GM18867 (cell line): ENCODE results near the gene KANSL1L.

Source experiments
- ATAC-seq: cut with Tn5 transposase; IDR thresholded peaks from one replicate; pipeline ENCODE4 v1.9.1; 2021; ENCODE audit warnings: mild to moderate bottlenecking, moderate library complexity; ENCODE audit not compliant: unreplicated experiment

Gene KANSL1L

DNA sequence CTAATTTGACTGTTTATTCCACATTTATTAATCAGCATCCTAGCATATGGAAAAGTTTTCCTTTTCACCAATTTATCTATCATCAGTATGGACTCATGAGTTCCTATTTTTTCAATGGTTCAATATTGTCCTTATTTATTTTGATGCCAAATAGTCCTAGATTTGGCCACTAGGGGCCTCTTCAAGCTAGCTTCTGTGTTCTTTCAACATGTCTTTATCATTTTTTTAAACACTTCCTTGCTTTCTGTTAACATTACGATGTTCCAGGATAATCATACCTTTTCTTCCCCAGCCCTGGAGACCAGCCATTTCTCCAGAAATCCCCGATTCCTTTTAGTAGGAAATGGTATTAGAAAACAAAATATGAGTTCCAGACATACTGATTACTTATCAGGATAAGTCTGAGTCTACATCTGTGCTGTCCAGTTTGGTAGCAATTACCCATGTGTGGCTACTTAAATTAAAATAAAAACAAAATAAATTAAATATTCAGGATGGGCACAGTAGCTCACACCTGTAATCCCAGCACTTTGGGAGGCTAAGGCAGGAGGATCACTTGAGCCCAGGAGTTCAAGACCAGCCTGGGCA lies 98.2 kb downstream of the KANSL1L start:
- peak; percentile 90 for ATAC-seq

DNA sequence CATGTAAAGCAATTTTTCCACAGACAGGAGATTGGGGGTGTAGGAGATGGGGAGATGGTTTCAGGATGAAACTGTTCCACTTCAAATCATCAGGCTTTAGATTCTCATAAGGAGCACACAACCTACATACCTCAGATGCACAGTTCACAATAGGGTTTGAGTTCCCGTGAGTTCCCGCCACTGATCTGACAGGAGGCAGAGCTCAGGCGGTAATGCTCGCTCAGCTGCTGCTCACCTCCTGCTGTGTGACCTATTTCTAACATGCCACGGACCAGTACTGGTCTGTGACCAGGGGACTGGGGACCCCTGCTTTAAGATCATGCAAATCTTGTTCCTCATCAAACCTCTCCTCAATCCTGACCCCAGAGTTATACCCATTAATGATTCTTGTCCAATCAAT lies 98.7 kb downstream of the KANSL1L start:
- ATAC-seq, result peak; percentile 11

DNA sequence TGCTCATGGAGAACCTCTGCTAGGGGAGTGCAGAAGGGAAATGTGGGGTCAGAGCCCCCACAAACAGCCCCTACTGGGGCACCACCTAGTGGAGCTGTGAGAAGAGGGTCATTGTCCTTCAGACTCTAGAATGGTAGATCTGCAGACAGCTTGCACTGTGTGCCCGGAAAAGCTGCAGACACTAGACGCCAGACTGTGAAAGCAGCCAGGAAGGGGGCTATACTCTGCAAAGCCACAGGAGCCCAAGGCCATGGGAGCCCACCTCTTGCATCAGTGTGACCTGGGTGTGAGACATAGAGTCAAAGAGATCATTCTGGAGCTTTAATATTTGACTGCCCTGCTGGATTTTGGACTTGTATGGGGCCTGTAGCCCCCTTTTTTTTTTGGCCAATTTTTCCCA lies 107.9 kb downstream of the KANSL1L start:
- ATAC-seq, result no peak

DNA sequence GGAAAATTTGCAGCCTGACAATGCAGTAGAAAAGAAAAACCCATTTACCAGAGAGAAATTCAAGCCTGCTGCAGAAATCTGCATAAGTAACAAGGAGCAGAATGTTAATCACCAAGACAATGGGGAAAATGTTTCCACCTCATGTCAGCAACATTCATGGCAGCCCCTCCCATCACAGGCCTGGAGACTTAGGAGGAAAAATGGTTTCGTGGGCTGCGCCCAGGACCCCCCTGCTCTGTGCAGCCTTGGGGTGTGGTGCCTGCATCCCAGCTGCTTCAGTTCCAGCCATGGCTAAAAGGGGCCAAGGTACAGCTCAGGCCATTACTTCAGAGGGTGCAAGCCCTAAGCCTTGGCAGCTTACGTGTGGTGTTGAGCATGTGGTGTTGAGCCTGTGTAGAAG lies 115.4 kb downstream of the KANSL1L start:
- ATAC-seq, result no peak

DNA sequence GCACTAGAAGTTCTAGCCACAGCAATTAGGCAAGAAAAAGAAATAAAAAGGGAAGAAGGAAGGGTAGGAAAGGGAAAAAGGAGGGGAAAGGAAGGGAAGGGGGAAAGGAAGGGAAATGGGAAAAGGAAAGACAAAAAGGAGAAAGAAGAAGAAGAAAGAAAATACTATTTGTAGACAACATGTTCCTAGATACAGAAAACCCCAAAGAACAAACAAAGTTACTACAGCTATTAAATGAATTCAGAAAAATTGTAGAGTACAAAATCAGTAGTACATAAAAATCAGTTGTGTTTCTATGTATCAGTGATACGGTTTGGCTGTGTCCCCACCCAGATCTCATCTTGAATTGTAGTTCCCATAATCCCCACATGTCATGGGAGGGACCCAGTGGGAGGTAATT lies 116.5 kb downstream of the KANSL1L start:
- no peak for ATAC-seq

DNA sequence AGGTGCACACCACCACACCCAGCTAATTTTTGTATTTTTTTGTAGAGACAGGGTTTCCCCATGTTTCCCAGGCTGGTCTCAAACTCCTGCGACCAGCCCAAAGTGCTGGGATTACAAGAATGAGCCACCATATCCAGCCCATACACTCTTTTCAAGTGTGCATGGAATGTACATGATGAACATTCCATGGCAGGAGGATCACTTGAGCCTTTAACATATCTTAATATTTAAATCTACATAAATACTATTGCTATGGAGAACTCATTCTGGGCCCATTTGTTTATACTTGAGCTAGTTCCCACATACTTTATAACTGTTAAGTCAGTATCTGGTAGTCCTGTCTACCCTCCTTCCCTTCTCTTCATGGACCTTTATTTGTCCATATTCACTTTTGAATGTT lies 120.3 kb downstream of the KANSL1L start:
- ATAC-seq, result no peak

DNA sequence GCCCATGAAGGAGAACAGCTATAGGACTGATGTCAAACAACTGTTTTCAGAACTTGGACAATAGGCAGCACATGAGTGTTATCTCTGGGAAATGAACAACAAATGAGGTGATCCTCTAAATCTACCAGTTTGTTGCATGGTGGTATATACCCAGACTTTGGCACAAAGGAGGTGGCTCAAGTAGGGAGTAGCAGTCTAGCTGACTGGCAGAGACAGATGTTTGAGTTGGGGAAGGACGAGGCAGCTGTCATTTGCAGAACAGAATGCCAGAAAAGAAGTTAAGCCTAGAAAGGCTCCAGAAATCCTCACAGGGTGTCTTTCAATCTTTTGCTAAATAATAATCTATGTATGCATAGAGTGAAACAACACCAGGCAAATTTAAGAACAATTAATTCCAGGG lies 121.4 kb downstream of the KANSL1L start:
- no peak for ATAC-seq

DNA sequence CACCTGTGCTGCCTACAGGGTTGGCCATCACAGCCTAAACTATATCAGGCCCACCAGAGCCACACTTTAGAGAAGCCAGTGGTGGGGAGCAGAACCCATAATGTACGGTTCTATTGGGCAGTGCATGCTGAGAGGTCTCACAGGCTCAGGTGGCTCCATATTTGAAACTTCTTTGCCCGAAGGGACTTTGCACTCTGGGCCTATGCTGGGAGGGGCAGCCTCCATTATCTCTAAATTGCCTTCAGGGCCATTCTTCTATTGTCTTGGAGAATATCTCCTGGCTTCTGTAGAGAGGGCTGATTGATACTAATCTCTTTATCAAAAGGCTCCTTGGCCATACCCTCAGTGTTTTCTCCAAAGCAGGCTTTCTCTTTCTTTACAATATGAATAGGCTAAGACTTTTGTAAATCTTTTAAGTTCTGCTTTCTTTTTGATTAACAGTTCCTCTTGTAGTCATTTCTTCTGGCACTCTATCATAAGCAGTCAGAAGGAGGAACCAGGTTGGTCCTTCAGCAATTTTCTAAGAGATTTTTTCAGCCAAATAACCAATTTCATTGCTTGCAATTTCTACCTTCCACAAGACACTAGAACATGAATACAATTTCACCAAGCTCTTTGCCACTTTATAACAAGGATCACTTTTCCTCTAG lies 124.2 kb downstream of the KANSL1L start:
- ATAC-seq, result no peak

DNA sequence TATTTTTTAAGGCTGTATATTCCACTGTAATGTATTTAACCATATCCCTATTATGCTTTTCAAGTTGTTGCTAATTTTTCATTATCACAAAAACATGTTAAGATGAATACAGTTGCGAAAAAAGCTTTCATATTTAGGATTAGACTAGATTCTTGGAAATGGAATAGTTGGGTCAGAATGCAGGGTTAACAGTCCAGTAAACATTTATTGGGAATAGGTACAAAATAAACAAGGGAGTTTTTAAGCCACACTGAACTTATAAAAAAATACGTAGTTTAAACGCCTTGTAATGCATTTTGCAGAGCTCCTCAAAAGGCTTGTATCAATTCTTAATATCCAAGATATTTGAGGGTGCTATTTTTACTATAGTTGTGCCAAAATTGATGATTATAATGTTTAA lies 133.1 kb downstream of the KANSL1L start:
- ATAC-seq, result no peak

DNA sequence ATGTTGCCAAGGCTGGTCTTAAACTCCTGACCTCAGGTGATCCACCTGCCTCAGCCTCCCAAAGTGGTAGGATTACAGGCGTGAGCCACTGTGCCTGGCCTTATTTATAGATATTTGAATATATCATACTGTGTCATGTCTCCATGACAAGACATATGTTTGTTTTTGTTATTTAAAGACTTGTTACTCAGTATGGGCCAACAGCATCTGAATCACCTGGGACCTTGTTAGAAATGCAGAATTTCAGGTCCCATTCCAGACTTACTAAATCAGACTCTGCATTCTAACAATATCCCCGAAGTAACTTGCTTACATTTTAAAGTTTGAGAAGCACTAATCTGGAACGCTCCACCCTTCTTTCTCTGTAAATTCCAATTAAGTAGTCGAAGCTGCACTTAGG lies 135.5 kb downstream of the KANSL1L start:
- ATAC-seq, result no peak

DNA sequence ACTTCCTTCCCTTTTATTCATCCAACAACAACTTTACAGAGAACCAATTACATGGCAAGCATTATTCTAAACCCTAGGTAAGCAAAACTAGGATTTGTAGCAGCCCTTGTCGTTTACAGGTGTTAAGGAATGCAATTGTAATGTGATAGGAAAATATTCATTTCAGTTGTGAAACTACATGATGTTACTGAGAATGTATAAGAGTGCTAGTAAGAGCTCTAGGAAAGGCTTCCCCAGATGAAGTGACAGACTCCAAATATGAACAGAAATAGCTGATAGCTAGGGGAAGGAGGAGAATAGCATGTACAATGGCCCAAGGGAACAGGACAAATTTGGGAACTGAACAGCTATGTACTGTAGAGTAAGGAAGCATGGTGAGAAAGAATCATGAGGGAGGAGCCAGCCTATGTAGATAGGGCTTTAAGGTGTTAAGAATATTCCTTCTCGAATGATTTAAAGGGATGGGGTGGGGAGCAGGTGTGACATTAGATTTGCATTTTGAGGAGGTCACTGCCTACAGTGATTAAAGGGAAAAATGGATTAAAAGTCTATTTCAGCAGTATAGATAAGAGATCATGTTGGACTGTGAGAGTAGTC lies 137.0 kb downstream of the KANSL1L start:
- no peak for ATAC-seq

DNA sequence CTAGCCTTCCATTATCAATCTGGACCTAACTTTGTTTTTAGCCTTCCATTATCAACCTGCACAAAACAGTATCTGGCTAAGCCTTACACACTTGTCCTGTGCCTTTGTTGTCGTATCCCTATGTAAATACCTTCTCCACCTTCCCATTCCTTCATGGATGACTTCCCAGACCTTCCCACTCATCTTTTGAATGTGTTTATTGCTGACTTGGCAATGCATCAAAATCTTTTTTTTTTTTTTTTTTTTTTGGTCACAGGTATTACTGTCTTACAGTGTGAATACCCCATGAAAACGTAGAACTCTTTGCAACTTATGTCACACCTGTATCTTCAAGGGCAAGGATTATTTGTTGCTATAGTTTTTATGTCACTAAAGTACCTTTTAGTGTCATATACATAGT lies 143.0 kb downstream of the KANSL1L start:
- ATAC-seq, result no peak

DNA sequence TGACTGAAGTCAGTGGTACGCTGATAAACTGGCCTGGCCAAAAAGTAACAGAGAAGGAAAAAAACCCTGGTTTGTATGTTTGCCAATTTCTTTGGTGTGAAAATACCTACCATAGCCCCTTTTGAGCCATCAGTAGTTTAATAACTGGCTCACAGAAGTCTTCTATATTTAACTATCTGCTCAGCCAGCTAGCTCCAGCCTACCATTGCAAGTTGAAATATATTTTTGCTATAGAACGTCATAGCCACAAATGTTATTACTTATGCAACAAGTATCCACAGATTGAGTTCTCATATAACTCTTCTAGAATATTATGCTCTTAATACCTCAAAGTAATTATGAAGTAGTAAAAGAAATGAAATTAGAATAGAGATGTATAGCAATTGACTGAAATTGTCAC lies 143.6 kb downstream of the KANSL1L start:
- no peak for ATAC-seq

DNA sequence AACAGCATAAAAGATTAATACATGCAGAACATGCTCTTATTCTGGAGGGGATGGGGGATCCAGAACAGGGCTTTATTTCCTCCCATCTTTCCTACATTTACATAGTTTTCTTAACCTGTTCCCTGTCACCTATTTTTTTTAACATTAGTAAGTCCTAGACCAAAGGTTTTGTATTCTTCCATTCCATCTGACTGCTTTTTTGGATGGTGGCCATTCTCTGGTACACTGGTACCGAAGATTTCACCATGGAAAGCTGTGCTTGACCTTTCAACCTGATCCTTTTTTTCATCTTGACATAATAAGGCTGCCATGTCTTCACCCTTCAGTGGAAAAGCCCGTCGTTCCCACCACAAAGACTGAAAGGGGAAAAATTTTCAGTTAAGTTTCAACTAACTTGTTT lies 148.4 kb downstream of the KANSL1L start:
- no peak for ATAC-seq

DNA sequence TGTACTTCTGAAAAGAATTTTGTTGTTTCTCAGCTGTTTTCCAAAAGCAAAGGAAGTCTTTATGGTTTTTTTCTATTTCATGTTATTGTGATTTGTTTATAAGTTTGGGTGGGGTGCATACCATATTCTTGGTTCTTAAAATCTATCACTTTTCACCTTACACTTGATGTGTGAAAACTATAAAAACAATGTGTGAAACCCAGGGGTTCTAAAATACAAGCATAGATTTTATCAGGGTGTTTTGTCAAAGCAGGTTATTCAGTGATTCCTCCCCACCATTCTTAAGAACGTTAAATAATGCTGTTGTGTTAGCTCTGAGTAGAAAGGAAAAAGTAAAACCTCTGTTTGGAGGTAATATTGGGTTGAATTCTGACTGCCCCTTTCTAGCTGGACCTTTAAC lies 151.1 kb downstream of the KANSL1L start:
- no peak for ATAC-seq

DNA sequence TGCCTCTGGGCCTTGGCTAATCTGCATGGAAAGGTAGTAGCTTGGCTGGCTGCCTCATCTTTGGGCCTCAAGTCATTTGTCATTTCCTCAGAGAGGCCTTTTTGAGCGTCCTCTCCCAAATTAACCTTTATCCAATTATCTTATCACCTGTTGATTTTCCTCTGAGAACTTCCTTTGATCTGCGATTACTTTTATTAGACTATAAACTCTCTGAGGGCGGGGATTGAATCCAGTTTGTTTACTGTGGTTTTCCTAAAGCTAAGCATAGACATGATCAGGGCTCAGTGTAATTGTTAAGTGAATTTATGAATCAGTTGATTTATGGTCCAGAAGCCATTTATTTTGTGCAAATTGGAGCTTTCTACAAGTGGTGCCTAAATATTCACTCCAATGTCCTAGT lies 161.3 kb downstream of the KANSL1L start:
- ATAC-seq, result no peak

DNA sequence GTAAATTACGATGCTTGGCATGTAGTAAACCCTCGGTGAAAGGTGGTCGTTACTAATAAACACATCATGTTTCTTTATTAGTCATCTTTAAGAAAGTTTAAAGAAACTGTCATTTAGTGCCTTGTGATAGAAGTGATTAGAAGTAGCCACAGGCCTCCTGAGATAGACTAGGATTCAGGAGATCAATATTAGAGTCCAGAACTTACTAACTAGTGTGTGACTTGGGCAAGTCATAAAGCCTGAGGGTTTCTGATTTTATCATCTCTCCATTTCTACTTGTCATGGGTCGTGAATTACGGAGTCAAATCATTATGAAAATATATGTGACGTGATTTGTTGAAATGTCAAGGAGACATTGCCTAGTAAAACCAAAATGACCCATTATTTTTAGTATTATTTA lies 162.1 kb downstream of the KANSL1L start:
- no peak for ATAC-seq

DNA sequence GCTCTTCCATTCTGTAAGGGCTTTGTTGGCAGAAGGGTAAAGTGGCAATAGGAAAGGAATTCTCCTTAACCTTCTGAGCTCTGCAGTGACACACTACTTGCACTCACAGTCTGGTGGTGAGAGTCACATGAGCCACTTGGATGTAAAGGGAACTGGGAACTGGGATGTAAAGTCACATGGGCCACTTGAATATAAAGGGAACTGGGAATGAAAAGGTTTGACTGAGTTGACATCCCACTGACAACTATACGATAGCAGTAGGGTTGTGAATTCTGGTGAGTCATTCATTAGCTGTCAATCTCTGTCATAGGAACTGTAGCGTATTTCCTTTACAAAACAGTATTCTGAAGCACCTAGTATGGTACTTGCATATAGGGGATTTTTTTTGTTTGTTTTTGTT lies 163.3 kb downstream of the KANSL1L start:
- no peak for ATAC-seq

DNA sequence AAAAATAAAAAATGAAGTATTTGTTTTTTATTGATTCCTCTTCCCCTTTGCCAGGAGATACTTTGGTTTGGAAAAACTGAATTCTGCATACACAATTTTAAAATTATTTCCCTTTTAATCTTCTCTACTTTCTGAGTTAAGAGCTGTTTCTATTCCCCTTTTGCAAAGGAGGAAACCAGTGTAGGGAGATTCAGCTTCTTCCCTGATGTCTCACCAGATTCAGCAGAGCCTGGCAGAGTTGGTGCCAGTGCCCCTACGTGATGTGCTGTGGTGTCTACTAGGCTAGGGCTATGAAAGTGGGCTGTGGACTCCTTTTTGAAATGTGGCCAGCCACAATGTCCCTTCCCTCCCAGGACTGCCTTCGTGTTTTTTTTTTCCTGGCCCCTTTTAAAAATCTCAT lies 166.3 kb downstream of the KANSL1L start:
- ATAC-seq, result no peak

DNA sequence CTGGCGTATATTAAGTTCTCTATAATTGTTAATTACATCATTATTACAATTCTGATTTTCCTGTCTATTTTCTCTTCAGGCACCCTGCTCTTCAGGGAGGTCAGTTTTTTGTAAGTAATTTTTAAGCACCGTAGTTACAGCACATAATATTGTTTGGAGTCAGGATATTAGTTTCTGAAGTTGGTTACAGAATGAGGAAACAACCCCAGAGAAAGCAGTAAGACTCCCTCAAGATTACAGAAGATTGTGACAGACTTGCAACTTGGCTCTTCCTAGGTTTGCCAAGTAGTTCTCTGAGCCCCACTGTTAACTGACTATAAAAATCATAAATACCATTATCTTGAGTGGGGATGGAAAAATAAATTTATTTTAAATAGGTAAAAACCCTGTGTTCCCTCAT lies 167.8 kb downstream of the KANSL1L start:
- no peak for ATAC-seq

DNA sequence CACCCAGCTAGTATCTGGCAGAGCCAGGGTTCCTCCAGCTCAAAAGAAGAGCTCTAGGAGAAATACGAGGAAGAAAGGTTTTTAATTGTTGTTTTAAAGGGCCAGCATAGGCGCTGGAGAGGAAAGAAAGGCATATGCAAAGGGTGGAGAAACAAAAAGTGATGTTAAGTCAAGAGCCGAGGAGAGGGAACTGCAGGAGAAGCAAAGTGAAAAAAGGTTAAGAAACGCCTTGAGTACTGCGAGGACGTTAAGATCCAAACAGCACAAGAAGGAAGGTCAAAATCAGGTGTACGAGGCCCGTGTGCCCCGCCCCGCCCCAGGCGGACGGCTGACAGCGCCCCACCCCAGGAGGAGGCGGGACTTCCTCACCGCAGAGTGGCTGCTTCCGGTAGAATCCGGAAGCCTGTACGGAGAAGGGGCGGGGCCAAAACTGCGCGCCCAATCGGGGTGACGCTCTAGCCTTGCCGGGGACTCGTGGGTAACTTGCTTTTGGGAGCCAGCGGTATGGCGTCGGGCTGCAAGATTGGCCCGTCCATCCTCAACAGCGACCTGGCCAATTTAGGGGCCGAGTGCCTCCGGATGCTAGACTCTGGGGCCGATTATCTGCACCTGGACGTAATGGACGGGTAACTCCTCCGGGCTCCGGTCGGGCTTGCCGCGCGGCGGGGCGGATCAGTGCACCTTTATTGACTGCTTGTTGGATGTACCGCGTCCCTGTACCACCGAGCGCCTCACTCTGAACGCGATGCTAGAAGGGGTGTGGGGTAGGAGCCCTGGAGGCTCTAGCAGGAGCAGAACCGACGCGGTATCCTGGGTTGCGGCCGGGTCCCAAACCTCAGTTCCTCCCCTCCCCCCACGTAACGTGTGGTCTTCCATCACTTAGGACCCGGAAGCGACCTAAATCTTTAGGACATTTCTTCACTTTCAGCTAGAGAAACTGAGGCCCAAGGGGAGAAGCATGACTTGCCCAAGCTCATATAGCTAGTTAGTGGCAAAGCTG lies 168.8 kb downstream of the KANSL1L start, which contains the start of gene RPE:
TSS of gene RPE (plus strand) at position 481 of the 1,000 bp plus-strand sequence. CDS start at position 505, 24 bp downstream.
- peak; percentile 99 for ATAC-seq
